HEK293T (cell line): ENCODE results near the gene CYB561A3.

ENCODE experiments used
- CTCF ChIA-PET: fragments of 350-600 bp; formaldehyde crosslinking; extraction: SDS; loops from one replicate; lab custom pipeline; 2021; ENCODE audit warnings: antibody characterized with exemption, inconsistent platforms; lab: Yijun Ruan, JAX
- POLR2A ChIA-PET: fragments of 350-600 bp; formaldehyde crosslinking; extraction: SDS; loops from one replicate; lab custom pipeline; 2020; ENCODE audit warnings: antibody characterized with exemption, inconsistent platforms; lab: Yijun Ruan, JAX
- DNase-seq: peaks from one replicate; pipeline ENCODE4 v3.0.0; 2012; ENCODE audit warnings: mixed read lengths; ENCODE audit errors: extremely low spot score
- ARNT ChIP-seq: fragments of 450-650 bp; IDR thresholded peaks from 2 replicates; pipeline ENCODE4 v1.6.1; 2017; ENCODE audit warnings: mild to moderate bottlenecking
- BHLHE40 ChIP-seq: fragments of 450-650 bp; IDR thresholded peaks from 2 replicates; pipeline ENCODE4 v1.6.1; 2016; ENCODE audit warnings: mild to moderate bottlenecking, moderate library complexity, borderline replicate concordance
- CTBP1 ChIP-seq: fragments of 450-650 bp; IDR thresholded peaks from 2 replicates; pipeline ENCODE4 v1.6.1; 2016; ENCODE audit warnings: borderline replicate concordance
- ELF4 ChIP-seq: fragments of 450-650 bp; IDR thresholded peaks from 2 replicates; pipeline ENCODE4 v1.6.1; 2017; ENCODE audit warnings: antibody characterized with exemption
- FOXA1 ChIP-seq: fragments of 450-650 bp; IDR thresholded peaks from 2 replicates; pipeline ENCODE4 v1.6.1; 2016; ENCODE audit warnings: mild to moderate bottlenecking
- FOXK2 ChIP-seq: fragments of 450-650 bp; IDR thresholded peaks from 2 replicates; pipeline ENCODE4 v1.6.1; 2016; ENCODE audit warnings: mild to moderate bottlenecking
- FOXM1 ChIP-seq: fragments of 450-650 bp; IDR thresholded peaks from 2 replicates; pipeline ENCODE4 v1.6.1; 2017; ENCODE audit warnings: mild to moderate bottlenecking, borderline replicate concordance
- HDGF ChIP-seq: fragments of 450-650 bp; IDR thresholded peaks from 2 replicates; pipeline ENCODE4 v1.6.1; 2017; ENCODE audit warnings: antibody characterized with exemption, borderline replicate concordance
- L3MBTL2 ChIP-seq: fragments of 450-650 bp; conservative IDR thresholded peaks from 2 replicates; pipeline ENCODE4 v1.6.1; 2016; ENCODE audit warnings: mild to moderate bottlenecking
- LEF1 ChIP-seq: fragments of 450-650 bp; IDR thresholded peaks from 2 replicates; pipeline ENCODE4 v1.6.1; 2017; ENCODE audit warnings: mild to moderate bottlenecking, borderline replicate concordance
- NFRKB ChIP-seq: fragments of 450-650 bp; IDR thresholded peaks from 2 replicates; pipeline ENCODE4 v1.6.1; 2016; ENCODE audit warnings: mild to moderate bottlenecking, moderate library complexity
- SP1 ChIP-seq: fragments of 450-650 bp; IDR thresholded peaks from 2 replicates; pipeline ENCODE4 v1.6.1; 2017
- SUZ12 ChIP-seq: fragments of 450-650 bp; IDR thresholded peaks from 2 replicates; pipeline ENCODE4 v1.6.1; 2016; ENCODE audit warnings: mild to moderate bottlenecking
- TARDBP ChIP-seq: fragments of 450-650 bp; IDR thresholded peaks from 2 replicates; pipeline ENCODE4 v1.6.1; 2016
- ZNF384 ChIP-seq: fragments of 450-650 bp; IDR thresholded peaks from 2 replicates; pipeline ENCODE4 v1.6.1; 2016
- TF ChIP-seq, protein P1 (sequence below): fragments of 450-650 bp; IDR thresholded peaks from 2 replicates; pipeline ENCODE4 v1.6.1; 2016

The CYB561A3 gene

DNA sequence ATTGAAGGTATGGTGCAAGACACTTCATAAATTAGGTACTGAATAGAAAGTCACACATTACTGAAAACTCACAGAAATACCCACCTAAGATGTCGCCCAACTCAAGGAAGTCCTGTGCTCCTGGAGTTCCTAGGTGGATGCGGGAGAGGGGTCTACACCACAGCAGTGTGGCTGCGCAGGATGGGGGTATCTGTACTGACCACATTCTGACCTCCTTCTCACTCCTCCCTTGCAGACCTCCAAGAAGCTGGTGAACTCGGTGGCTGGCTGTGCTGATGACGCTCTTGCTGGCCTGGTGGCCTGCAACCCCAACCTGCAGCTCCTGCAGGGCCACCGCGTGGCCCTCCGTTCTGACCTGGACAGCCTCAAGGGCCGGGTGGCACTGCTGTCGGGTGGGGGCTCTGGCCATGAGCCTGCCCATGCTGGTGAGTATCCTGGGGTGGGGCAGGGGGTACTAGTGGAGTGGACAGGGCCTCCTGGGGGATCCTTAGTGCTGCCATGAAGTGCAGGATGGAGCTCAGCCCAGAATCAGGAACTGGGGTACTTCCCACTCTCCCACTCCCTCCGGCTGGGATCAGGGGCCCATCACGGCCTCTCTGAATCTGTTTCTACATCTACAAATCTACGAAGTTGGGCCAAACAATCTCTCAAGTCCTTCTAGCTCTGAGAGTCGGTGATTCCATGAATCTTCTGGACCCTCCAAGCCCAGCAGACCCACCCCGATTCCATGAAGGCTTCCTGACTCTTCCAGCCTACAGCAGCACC, 23.8 kb downstream of the CYB561A3 start:
- ChIA-PET CTCF (interaction anchor here (1.0 kb wide), 1 partner anchor 47 kb away, joined by 5 read pairs; no protein-coding TSS in a partner anchor), POLR2A (interaction anchor here (0.9 to 7.2 kb wide), 5 partner anchors 10 to 64 kb away, joined by 3 to 103 read pairs (median 7); partner anchors contain the start of genes CYB561A3, TMEM138 and TMEM216)
- DNase-seq = no peak
- TF ChIP-seq ARNT (no peak), NFRKB (no peak), FOXM1 (no peak), ZNF384 (no peak), SP1 (no peak), L3MBTL2 (no peak), ELF4 (no peak), FOXK2 (no peak), FOXA1 (no peak), TARDBP (no peak), LEF1 (no peak), CTBP1 (no peak), SUZ12 (no peak), HDGF (no peak), BHLHE40 (no peak)
- TF ChIP-seq, protein P1, sequence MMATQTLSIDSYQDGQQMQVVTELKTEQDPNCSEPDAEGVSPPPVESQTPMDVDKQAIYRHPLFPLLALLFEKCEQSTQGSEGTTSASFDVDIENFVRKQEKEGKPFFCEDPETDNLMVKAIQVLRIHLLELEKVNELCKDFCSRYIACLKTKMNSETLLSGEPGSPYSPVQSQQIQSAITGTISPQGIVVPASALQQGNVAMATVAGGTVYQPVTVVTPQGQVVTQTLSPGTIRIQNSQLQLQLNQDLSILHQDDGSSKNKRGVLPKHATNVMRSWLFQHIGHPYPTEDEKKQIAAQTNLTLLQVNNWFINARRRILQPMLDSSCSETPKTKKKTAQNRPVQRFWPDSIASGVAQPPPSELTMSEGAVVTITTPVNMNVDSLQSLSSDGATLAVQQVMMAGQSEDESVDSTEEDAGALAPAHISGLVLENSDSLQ = no peak

DNA sequence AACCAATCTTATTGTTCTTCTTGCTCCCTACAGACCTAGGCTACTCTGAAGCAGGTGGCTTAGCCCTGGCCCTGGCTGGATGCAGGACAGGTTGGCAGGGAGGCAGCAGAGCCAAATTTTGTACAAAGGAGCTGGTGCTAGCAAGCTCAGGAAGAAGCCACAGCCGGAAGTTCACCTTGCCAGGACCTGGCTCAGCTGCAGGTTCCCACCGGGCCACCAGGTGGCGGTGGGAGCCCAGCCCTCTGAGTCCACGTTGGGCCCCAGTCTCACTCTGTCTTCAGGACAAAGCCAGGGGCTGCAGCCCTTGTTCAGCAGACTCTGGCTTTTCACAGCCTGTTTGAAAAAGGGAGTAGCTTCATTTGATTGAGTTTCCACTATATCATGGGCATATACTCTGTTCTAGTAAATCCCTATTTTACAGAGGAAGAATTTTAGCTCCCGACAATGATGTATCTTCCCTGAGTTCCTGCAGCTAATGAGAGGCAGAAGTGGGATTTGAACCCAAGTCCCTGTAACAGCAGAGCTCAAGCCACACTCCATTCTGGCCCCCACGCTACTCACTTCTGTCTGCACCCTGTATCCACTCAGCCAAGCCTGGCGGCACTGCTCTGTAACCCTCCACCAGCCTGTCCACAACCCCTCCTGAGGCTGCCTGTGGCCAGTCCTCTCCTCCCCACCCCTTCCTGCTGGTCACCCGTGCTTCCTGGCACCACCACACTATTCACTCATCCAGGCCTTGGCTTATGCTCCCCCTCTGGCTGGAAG, 25.3 kb downstream of the CYB561A3 start:
- no peak for TF ChIP-seq SUZ12
- TF ChIP-seq BHLHE40 = no peak
- TF ChIP-seq HDGF = no peak
- DNase-seq = peak; percentile 87
- CTCF ChIA-PET = interaction anchor here (0.6 to 2.2 kb wide), 21 partner anchors 9 to 300 kb away, joined by 3 to 77 read pairs (median 3); partner anchors contain the start of genes CPSF7, CYB561A3, PGA3 and SDHAF2
- POLR2A ChIA-PET = interaction anchor here (0.7 to 7.2 kb wide), 13 partner anchors 9 to 93 kb away, joined by 3 to 103 read pairs (median 4); partner anchors contain the start of genes CPSF7, CYB561A3, SDHAF2 and TMEM138

DNA sequence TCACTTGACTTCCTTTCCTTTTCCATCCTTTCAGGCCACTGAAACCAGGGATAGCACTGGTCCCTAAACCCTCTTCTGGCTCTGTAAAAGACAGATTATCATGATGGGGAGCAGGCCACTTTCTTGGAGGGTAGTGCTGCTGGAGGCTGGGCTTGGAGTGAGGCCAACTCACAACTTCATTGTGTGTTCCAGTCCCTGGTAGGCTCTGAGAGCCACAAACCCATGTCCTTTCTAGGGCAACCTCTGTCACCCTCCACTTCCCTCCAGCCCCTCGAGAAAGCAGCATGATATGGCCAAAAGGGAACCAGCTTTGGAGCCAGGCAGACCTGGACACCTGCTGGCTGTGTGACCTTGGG, 26.3 kb downstream of the CYB561A3 start:
- no peak for DNase-seq
- POLR2A ChIA-PET = interaction anchor here (0.6 to 7.2 kb wide), 9 partner anchors 8 to 59 kb away, joined by 3 to 103 read pairs (median 4); partner anchors contain the start of genes CYB561A3 and TMEM138
- TF ChIP-seq BHLHE40 (no peak), LEF1 (no peak), ARNT (no peak), L3MBTL2 (no peak), NFRKB (no peak), SUZ12 (no peak), CTBP1 (no peak), TARDBP (no peak), HDGF (no peak), SP1 (no peak), FOXM1 (no peak), ZNF384 (no peak), FOXK2 (no peak), FOXA1 (no peak), ELF4 (no peak)
- TF ChIP-seq, protein P1 = no peak
- CTCF ChIA-PET = interaction anchor here (1.0 to 2.2 kb wide), 5 partner anchors 11 to 80 kb away, joined by 3 to 77 read pairs (median 7); no protein-coding TSS in a partner anchor

DNA sequence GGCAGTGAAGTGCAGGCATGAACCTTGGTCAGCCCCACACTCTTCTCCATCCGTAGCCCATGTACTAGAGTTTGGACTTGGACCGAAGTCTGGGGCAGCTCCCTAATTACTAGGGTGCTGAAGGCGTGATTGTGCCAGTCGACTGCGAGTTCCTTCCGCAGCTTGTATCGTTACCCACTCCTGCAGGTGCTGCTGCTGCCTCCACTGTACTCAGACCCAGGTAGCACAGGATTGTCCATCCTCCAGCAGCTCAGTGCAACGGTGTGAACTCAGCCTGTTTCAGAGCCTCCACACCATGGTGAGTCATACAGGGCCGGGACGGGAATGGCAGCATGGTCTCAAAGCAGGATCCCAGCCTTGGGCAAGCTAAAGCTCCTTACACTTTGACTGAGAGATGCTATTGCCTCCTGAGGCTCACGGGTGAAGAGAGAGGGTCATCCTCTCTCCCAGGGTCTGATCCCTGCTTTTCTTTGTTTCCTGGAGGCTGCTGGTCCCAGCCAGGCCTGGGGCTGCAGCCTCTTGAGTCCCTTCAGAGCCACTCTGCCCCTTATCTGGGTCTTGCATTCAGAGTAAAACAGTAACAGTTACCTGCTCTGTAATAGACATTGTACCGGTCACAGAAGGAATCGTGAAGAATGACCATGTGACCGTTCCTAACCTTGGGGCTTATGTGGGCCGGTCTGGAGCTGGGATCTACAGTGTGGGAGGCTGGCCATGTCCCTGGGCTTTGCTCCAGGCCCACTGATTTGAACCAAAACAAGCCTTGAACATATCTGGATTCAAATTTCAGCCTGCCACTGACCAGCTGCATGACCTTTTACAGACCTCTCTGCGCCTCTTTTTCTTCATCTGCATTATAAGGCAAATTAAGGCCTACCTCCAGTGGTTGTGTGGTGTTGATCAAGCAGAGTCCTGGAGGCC, 27.0 kb downstream of the CYB561A3 start:
- POLR2A ChIA-PET = interaction anchor here (0.6 to 7.2 kb wide), 12 partner anchors 11 to 422 kb away, joined by 3 to 103 read pairs (median 9); partner anchors contain the start of genes CPSF7, CYB561A3, SDHAF2 and TMEM109
- DNase-seq = no peak
- TF ChIP-seq SUZ12 = no peak
- no peak for TF ChIP-seq BHLHE40
- TF ChIP-seq, protein P1 = no peak
- TF ChIP-seq SP1 = no peak
- no peak for TF ChIP-seq ARNT
- TF ChIP-seq FOXK2 = no peak
- no peak for TF ChIP-seq FOXA1
- no peak for TF ChIP-seq TARDBP
- TF ChIP-seq L3MBTL2 = no peak
- TF ChIP-seq HDGF = no peak
- TF ChIP-seq ZNF384 = no peak
- TF ChIP-seq FOXM1 = no peak
- TF ChIP-seq ELF4 = no peak
- TF ChIP-seq CTBP1 = no peak
- no peak for TF ChIP-seq NFRKB
- TF ChIP-seq LEF1 = no peak

More for the DNA sequence above, 27.0 kb downstream of the CYB561A3 start:
- CTCF ChIA-PET = interaction anchor here (2.0 to 2.2 kb wide), 2 partner anchors 50 to 51 kb away, joined by 27 to 77 read pairs; no protein-coding TSS in a partner anchor
